GM12874 (cell line): ENCODE data around the gene ARHGEF37.

Experiments
- TF ChIP-seq, protein P1 (sequence below): IDR thresholded peaks from 2 replicates; pipeline ENCODE4 v1.5.1; 2011; ENCODE audit warnings: low read depth, mild to moderate bottlenecking, control low read depth, low read length, moderate library complexity; ENCODE audit not compliant: insufficient read depth

ARHGEF37 gene

DNA sequence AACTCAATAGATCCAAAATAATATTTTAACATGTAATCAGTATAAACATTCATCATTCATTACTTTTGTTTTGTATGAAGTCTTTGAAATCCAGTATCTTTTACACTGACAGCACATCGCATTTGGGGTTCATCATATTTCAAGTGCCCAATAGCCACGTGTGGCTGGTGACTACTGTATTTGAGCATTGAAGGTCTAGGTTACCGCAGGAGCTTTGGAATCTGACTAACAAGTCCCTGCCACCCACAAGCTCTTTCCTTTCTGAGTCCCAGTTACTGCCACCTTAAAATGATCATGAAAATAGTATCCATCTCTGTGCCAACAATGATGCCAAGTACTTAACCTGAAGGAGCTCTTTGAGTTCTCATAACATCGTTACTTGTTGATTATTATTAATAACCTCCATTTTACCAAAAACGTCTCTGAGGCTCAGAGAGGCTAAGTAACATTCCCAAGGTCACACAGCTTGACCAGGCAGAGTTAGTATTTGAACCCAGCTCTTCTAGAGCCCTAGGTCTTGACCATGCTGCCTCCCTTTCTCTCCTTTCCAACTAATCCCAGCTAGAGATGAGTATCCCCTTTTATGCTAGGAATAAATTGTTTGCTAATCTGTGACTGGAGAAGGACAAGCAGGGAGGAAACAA lies 24.2 kb downstream of the ARHGEF37 start:
- TF ChIP-seq, protein P1, sequence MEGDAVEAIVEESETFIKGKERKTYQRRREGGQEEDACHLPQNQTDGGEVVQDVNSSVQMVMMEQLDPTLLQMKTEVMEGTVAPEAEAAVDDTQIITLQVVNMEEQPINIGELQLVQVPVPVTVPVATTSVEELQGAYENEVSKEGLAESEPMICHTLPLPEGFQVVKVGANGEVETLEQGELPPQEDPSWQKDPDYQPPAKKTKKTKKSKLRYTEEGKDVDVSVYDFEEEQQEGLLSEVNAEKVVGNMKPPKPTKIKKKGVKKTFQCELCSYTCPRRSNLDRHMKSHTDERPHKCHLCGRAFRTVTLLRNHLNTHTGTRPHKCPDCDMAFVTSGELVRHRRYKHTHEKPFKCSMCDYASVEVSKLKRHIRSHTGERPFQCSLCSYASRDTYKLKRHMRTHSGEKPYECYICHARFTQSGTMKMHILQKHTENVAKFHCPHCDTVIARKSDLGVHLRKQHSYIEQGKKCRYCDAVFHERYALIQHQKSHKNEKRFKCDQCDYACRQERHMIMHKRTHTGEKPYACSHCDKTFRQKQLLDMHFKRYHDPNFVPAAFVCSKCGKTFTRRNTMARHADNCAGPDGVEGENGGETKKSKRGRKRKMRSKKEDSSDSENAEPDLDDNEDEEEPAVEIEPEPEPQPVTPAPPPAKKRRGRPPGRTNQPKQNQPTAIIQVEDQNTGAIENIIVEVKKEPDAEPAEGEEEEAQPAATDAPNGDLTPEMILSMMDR = no peak

DNA sequence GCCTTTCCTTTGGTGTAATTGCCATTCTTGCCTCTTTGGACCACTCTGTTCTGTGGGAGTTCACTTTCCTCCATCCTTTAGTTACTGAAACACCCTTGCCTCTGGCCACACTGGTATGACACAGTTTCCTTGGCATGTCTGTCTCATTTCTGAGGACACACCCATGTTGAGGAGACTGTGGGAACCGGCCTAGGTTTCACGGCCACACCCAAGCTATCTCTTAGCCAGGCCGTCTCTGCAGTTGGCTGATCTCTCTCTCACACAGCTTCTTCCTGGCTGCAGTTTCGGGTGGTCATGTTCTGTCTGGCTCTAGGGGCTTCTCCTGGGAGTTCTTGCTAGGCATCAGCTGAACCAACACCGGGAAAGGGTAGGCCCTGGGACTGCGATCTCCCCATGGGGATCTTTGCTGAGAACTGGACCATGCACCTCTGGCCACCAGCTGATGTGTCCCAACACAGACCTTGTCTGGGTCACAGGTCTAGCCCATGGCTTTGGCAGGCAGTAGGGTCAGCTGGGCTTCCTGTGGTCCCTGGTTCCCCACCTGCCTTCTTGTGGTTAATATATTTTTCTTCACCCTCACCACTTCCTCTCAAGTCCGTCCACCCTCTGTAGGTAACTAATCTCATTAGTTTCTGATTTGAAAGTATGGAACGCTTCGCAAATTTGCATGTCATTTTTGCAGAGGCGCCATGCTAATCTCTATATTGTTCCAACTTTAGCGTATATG lies 24.9 kb downstream of the ARHGEF37 start:
- TF ChIP-seq, protein P1 = no peak

DNA sequence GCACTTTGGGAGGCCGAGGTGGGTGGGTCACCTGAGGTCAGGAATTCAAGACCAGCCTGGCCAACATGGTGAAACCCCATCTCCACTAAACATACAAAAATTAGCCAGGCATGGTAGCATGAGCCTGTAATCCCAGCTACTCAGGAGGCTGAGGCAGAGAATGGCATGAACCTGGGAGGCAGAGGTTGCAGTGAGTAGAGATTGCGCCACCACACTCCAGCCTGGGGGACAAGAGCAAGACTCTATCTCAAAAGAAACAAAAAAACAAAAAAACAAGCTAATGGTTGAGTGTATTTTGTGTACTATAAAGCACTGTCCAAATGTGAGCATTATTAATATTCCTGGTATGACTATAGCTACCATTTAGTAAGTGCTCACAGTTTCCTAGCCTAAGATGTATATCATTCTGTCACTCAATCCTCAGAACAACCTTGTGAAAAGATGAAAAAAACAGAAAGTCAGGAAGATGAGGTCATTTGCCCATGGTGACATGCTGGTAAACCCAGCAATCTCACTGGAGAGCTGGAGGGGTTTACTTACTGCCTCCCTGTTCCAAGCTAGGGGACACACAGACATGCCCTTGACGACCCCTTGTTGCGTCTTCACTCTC lies 27.7 kb downstream of the ARHGEF37 start:
- TF ChIP-seq, protein P1 = no peak

DNA sequence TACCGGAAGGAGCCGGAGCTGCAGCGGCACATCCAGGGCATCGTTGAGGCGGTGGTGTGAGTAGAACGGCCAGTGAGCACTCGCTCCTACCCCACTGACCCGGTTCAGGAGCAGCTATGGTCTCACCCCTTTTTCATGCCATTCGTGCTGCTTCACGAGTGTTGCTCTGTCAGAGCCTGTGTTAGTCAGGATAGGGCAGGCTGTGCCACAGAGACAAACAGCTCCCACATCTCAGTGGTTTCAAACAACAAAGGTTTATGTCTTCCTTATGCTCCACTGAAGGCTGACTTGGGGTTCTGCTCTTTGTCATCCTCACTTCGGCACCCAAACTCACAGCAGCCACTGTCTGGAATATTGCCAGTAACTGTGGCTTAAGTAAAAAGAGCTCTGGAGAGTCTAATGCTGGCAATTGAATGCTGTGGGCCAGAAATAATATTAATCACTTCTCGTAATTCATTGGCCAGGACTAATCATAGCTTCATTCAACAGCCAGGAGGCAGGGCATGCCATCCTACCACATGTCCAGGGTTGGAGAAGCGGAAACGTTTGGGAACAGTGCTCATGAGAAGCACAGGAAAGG lies 28.4 kb downstream of the ARHGEF37 start:
- TF ChIP-seq, protein P1 = no peak

DNA sequence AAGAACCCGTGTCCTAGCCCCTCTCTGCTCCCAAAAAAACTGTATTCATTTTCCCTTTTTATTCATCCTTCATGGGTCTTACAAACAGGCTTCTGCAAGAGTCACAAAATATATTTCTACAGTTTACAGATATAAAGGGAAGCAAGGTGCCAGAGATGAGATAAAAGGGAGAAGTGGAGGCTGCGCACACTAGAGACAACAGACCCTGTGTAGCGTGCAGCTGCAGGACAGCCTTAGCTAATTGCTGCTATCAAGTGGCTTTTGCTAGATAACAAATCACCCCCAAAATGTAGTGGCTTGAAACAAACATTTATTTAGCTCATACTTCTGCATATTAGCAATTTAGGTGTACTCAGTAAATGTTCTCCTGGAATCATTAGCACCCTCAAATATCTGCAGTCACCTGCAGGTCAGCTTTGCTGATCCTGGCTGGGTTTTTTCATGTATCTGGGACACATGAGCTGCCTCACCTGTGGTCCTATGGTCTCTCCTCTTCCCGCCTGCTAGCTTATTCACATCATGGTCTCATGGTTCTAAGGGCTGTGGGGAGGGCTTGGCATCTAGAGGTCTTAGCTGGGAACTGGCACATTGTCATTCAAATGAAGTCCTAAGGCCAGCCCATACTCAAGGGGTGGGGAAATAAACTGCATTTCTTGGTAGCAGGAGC lies 29.4 kb downstream of the ARHGEF37 start:
- TF ChIP-seq, protein P1 = no peak

DNA sequence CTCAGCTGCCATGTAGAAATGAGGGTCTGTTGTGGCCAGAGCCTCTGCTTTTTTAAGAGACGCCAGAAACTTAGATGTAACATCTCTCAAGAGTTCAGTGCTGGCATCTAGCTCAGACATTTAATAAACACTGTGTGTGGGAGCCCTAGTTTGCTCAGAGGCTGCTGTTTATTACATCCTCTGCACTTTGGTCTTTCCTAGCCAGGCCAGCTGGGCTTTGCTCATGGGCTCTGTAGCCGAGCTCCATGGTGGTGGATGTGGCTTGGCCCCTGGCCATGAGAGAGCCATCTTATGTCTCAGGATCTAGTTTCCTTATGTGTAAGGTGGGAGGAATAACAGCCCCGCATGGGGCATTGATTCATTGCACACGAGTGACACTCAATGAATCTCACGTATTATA lies 30.0 kb downstream of the ARHGEF37 start:
- TF ChIP-seq, protein P1 = no peak
